MCF 10A (cell line): Measurements from ENCODE around the gene GUCA2A. TPM values are rescaled to one million over a fixed set of nuclear protein-coding genes. Genes with fewer than 3 reads are reported as not detected.

ENCODE experiments used
- BruUV-seq: library from RNA; stranded (reverse); fragments of 400-500 nt; replicated peaks from 2 replicates; lab custom pipeline; 2021; lab: Mats Ljungman, UMichigan
- CTCF ChIA-PET: fragments of 300-600 bp; sonication (Branson Sonifier 250); formaldehyde crosslinking; extraction: SDS; loops from one replicate; lab custom pipeline; 2021; ENCODE audit warnings: antibody characterized with exemption, inconsistent platforms; lab: Yijun Ruan, JAX
- POLR2A ChIA-PET: fragments of 300-600, 350-650 bp; sonication (Branson Sonifier 250); formaldehyde crosslinking; extraction: SDS; loops from one replicate; lab custom pipeline; 2020; ENCODE audit warnings: antibody characterized with exemption, inconsistent platforms; lab: Yijun Ruan, JAX
- DNase-seq: peaks from one replicate; pipeline ENCODE4 v3.0.0-alpha.2; 2018; ENCODE audit not compliant: unreplicated experiment
- H3K27ac Mint-ChIP-seq: one replicate; pipeline ENCODE4 v1.8.0; 2022; ENCODE audit warnings: mild to moderate bottlenecking, low read depth, mixed read lengths; ENCODE audit not compliant: unreplicated experiment
- H3K27me3 Mint-ChIP-seq: one replicate; pipeline ENCODE4 v1.8.0; 2022; ENCODE audit warnings: mixed read lengths; ENCODE audit not compliant: insufficient read depth, unreplicated experiment
- H3K36me3 Mint-ChIP-seq: one replicate; pipeline ENCODE4 v1.8.0; 2022; ENCODE audit warnings: mild to moderate bottlenecking, moderate library complexity, mixed read lengths; ENCODE audit not compliant: insufficient read depth, unreplicated experiment
- H3K4me1 Mint-ChIP-seq: one replicate; pipeline ENCODE4 v1.8.0; 2022; ENCODE audit warnings: mixed read lengths; ENCODE audit not compliant: insufficient read depth, unreplicated experiment
- H3K4me3 Mint-ChIP-seq: one replicate; pipeline ENCODE4 v1.8.0; 2022; ENCODE audit warnings: mild to moderate bottlenecking, moderate library complexity, mixed read lengths; ENCODE audit not compliant: unreplicated experiment
- H3K9me3 Mint-ChIP-seq: one replicate; pipeline ENCODE4 v1.8.0; 2022; ENCODE audit warnings: mixed read lengths; ENCODE audit not compliant: unreplicated experiment
- intact Hi-C: fragments of 100-400 bp; cut with micrococcal nuclease; formaldehyde crosslinking; loops from 2 replicates; pipeline ENCODE4 v1.14.1; 2022
- total RNA-seq: library from RNA; stranded (reverse); gene quantifications from 2 replicates; pipeline ENCODE4 v1.2.3, GENCODE V29; 2022
- TF ChIP-seq, protein P1 (sequence below): fragments of 200-600 bp; IDR thresholded peaks from one replicate; pipeline ENCODE4 v1.8.0; 2022; ENCODE audit warnings: antibody characterized with exemption, mild to moderate bottlenecking; ENCODE audit not compliant: unreplicated experiment

The GUCA2A gene
- total RNA-seq, 1 experiment from 2014 or later = not detected

GRCh38 chr1:42158189-42158588, 6.4 kb downstream of the GUCA2A start:
- DNase-seq = no peak
- TF ChIP-seq, protein P1, sequence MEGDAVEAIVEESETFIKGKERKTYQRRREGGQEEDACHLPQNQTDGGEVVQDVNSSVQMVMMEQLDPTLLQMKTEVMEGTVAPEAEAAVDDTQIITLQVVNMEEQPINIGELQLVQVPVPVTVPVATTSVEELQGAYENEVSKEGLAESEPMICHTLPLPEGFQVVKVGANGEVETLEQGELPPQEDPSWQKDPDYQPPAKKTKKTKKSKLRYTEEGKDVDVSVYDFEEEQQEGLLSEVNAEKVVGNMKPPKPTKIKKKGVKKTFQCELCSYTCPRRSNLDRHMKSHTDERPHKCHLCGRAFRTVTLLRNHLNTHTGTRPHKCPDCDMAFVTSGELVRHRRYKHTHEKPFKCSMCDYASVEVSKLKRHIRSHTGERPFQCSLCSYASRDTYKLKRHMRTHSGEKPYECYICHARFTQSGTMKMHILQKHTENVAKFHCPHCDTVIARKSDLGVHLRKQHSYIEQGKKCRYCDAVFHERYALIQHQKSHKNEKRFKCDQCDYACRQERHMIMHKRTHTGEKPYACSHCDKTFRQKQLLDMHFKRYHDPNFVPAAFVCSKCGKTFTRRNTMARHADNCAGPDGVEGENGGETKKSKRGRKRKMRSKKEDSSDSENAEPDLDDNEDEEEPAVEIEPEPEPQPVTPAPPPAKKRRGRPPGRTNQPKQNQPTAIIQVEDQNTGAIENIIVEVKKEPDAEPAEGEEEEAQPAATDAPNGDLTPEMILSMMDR = no peak
- Mint-ChIP-seq H3K27me3 (peaks cover 30% of the 10 kb centered on the region), H3K4me3 (no peak overlapping the region), H3K27ac (no peak overlapping the region), H3K4me1 (no peaks in the 10 kb centered on the region), H3K9me3 (peaks cover 17% of the 10 kb centered on the region), H3K36me3 (no peaks in the 10 kb centered on the region)
- POLR2A ChIA-PET = no interaction called here
- CTCF ChIA-PET = interaction anchor here (0.6 to 3.1 kb wide), 3 partner anchors 15 to 175 kb away, joined by 3 to 17 read pairs (median 3); no protein-coding TSS in a partner anchor
- no TSS peak for BruUV-seq
- intact Hi-C loops = no loop called here

- ChIA-PET POLR2A (no interaction called here), CTCF (interaction anchor here (0.6 to 4.5 kb wide), 3 partner anchors 16 to 175 kb away, joined by 3 to 26 read pairs (median 3); no protein-coding TSS in a partner anchor)
- Mint-ChIP-seq H3K36me3 (no peaks in the 10 kb centered on the region), H3K27me3 (peaks cover 30% of the 10 kb centered on the region), H3K4me3 (no peak overlapping the region), H3K4me1 (no peaks in the 10 kb centered on the region), H3K27ac (no peak overlapping the region), H3K9me3 (peaks cover 17% of the 10 kb centered on the region)
- no TSS peak for BruUV-seq
- DNase-seq = no peak
- intact Hi-C loops = no loop called here
- TF ChIP-seq, protein P1 = no peak
Observed at GRCh38 chr1:42157667-42158066, 6.9 kb downstream of the GUCA2A start.

DNA sequence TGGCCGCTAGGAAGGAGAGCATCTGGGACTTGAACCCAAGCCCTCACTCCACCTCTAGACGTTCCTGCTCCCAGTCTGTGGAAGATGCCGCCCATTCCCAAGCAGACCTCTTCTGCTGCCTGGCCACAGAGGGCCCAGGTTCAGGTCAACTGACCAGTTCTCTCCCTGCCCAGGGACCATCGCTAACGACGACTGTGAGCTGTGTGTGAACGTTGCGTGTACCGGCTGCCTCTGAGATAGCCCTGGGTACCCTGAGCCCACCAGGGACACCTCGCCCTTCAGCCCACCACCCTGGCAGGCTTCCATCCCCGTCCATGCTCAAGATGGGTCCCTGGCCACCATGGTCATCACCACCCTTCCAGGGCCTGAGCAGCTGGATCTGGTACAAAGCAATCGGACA, 9.2 kb downstream of the GUCA2A start:
- TF ChIP-seq, protein P1 = no peak
- Mint-ChIP-seq H3K27ac (no peak overlapping the region), H3K36me3 (no peaks in the 10 kb centered on the region), H3K4me1 (no peaks in the 10 kb centered on the region), H3K27me3 (peaks cover 19% of the 10 kb centered on the region), H3K9me3 (peaks cover 2% of the 10 kb centered on the region), H3K4me3 (no peak overlapping the region)
- DNase-seq = no peak
- CTCF ChIA-PET = interaction anchor here (0.8 to 4.5 kb wide), 3 partner anchors 18 to 581 kb away, joined by 3 to 26 read pairs (median 3); no protein-coding TSS in a partner anchor
- no TSS peak for BruUV-seq
- intact Hi-C loops = no loop called here
- POLR2A ChIA-PET = no interaction called here

- H3K27me3 Mint-ChIP-seq = peaks cover 19% of the 10 kb centered on the region
- no peaks in the 10 kb centered on the region for H3K9me3 Mint-ChIP-seq
- no TSS peak for BruUV-seq
- DNase-seq = no peak
- H3K4me1 Mint-ChIP-seq = no peaks in the 10 kb centered on the region
- no peaks in the 10 kb centered on the region for H3K36me3 Mint-ChIP-seq
- TF ChIP-seq, protein P1 = no peak
- no peak overlapping the region for H3K27ac Mint-ChIP-seq
- ChIA-PET POLR2A (no interaction called here), CTCF (interaction anchor here (0.8 to 4.5 kb wide), 2 partner anchors 19 to 580 kb away, joined by 3 to 26 read pairs; no protein-coding TSS in a partner anchor)
- intact Hi-C loops = no loop called here
- no peak overlapping the region for H3K4me3 Mint-ChIP-seq
Observed at GRCh38 chr1:42154685-42155084, 9.9 kb downstream of the GUCA2A start.
